Chondrocyte (in vitro differentiated cells): ENCODE results near the gene LGI4. TPM values are rescaled to one million over a fixed set of nuclear protein-coding genes. Genes with fewer than 3 reads are reported as not detected.

Source experiments
- DNase-seq: peaks from one replicate; pipeline ENCODE4 v3.0.0; 2021; ENCODE audit warnings: mixed read lengths, low spot score
- H3K27ac Mint-ChIP-seq: one replicate; pipeline ENCODE4 v1.8.0; 2021; ENCODE audit warnings: mild to moderate bottlenecking, moderate library complexity, mixed read lengths; ENCODE audit not compliant: unreplicated experiment
- H3K27me3 Mint-ChIP-seq: 2 replicates; pipeline ENCODE4 v1.8.0; 2021; ENCODE audit warnings: low read depth, mixed read lengths
- H3K36me3 Mint-ChIP-seq: 2 replicates; pipeline ENCODE4 v1.8.0; 2021; ENCODE audit warnings: low read depth, mixed read lengths
- H3K4me1 Mint-ChIP-seq: 2 replicates; pipeline ENCODE4 v1.8.0; 2021; ENCODE audit warnings: low read depth, mild to moderate bottlenecking, mixed read lengths
- H3K4me3 Mint-ChIP-seq: one replicate; pipeline ENCODE4 v1.8.0; 2021; ENCODE audit warnings: mild to moderate bottlenecking, moderate library complexity, mixed read lengths; ENCODE audit not compliant: unreplicated experiment
- H3K9me3 Mint-ChIP-seq: 2 replicates; pipeline ENCODE4 v1.8.0; 2021; ENCODE audit warnings: low read depth, mixed read lengths
- total RNA-seq: library from RNA; stranded (reverse); gene quantifications from 3 replicates; pipeline ENCODE4 v1.2.1, GENCODE V29; 2021
- TF ChIP-seq, protein P1 (sequence below): fragments of 200-600 bp; sonication (generic); IDR thresholded peaks from 2 replicates; pipeline ENCODE4 v1.5.0; 2021; ENCODE audit warnings: antibody characterized with exemption, mild to moderate bottlenecking, moderate library complexity

The LGI4 gene
- total RNA-seq, 1 donor from 2014 or later: 1.3 TPM

GRCh38 chr19:35083691-35084508, 51.0 kb downstream of the LGI4 start:
- Mint-ChIP-seq H3K27ac (no peak overlapping the region), H3K36me3 (no peaks in the 10 kb centered on the region), H3K27me3 (peaks cover 2% of the 10 kb centered on the region), H3K4me1 (peaks cover 8% of the 10 kb centered on the region), H3K4me3 (no peak overlapping the region), H3K9me3 (no peaks in the 10 kb centered on the region)
- TF ChIP-seq, protein P1, sequence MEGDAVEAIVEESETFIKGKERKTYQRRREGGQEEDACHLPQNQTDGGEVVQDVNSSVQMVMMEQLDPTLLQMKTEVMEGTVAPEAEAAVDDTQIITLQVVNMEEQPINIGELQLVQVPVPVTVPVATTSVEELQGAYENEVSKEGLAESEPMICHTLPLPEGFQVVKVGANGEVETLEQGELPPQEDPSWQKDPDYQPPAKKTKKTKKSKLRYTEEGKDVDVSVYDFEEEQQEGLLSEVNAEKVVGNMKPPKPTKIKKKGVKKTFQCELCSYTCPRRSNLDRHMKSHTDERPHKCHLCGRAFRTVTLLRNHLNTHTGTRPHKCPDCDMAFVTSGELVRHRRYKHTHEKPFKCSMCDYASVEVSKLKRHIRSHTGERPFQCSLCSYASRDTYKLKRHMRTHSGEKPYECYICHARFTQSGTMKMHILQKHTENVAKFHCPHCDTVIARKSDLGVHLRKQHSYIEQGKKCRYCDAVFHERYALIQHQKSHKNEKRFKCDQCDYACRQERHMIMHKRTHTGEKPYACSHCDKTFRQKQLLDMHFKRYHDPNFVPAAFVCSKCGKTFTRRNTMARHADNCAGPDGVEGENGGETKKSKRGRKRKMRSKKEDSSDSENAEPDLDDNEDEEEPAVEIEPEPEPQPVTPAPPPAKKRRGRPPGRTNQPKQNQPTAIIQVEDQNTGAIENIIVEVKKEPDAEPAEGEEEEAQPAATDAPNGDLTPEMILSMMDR: no peak
- no peak for DNase-seq

- Mint-ChIP-seq H3K27me3 (peaks cover 12% of the 10 kb centered on the region), H3K4me1 (no peaks in the 10 kb centered on the region), H3K36me3 (no peaks in the 10 kb centered on the region), H3K27ac (no peak overlapping the region), H3K4me3 (no peak overlapping the region), H3K9me3 (no peaks in the 10 kb centered on the region)
- no peak for DNase-seq
- TF ChIP-seq, protein P1: no peak
These were observed 53.7 kb downstream of the LGI4 start for GRCh38 chr19:35081201-35081600.

DNA sequence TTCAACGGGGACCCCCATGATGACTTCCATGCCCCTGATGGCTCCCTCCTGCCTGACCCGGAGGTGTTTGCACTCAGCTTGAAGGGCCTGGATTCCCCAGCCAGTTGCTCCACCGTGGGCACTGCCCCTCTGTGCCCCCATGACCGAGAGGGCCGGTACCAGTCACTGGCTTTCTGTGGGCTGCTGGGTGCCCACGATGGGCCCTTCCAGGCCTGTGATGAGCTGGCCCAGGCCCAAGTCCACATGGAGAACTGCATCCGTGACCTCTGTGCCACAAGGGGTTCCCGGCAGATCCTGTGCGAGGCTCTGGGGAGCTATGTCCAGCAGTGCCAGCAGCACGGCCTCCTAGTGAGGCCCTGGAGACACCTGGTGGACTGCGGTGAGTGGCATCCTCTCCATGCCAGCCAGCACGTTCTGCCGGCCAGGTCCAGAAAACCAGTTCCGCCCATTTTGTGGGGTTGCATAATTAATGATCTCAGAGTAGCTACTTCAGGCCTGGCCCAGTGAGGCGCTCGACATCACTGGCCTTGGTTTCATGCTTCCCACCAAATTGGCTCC, 54.2 kb downstream of the LGI4 start:
- H3K27ac Mint-ChIP-seq: no peak overlapping the region
- TF ChIP-seq, protein P1: no peak
- H3K36me3 Mint-ChIP-seq: no peaks in the 10 kb centered on the region
- H3K9me3 Mint-ChIP-seq: no peaks in the 10 kb centered on the region
- no peak overlapping the region for H3K4me3 Mint-ChIP-seq
- no peaks in the 10 kb centered on the region for H3K4me1 Mint-ChIP-seq
- DNase-seq: no peak
- peaks cover 12% of the 10 kb centered on the region for H3K27me3 Mint-ChIP-seq

DNA sequence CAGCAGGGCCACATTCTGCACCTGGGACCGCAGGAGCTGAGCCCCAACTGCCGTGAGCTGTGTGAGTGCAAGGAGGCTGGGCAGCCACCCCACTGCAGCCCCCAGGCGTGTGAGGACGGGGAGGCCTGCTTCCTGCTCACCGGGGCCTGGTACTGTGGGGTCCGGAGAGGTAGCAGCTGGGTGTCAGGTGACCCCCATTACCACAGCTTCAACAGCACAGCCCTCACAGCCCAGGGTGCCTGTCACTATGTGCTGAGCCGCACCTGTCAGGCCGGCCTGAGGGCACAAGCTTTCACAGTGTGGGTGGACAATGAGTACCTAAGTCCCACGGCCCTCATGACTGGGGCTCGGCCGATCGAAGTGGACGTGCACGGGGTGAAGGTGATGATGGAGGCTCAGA, 55.0 kb downstream of the LGI4 start:
- no peaks in the 10 kb centered on the region for H3K9me3 Mint-ChIP-seq
- H3K27ac Mint-ChIP-seq: no peak overlapping the region
- peaks cover 16% of the 10 kb centered on the region for H3K27me3 Mint-ChIP-seq
- no peaks in the 10 kb centered on the region for H3K4me1 Mint-ChIP-seq
- TF ChIP-seq, protein P1: no peak
- no peak overlapping the region for H3K4me3 Mint-ChIP-seq
- DNase-seq: no peak
- H3K36me3 Mint-ChIP-seq: no peaks in the 10 kb centered on the region

DNA sequence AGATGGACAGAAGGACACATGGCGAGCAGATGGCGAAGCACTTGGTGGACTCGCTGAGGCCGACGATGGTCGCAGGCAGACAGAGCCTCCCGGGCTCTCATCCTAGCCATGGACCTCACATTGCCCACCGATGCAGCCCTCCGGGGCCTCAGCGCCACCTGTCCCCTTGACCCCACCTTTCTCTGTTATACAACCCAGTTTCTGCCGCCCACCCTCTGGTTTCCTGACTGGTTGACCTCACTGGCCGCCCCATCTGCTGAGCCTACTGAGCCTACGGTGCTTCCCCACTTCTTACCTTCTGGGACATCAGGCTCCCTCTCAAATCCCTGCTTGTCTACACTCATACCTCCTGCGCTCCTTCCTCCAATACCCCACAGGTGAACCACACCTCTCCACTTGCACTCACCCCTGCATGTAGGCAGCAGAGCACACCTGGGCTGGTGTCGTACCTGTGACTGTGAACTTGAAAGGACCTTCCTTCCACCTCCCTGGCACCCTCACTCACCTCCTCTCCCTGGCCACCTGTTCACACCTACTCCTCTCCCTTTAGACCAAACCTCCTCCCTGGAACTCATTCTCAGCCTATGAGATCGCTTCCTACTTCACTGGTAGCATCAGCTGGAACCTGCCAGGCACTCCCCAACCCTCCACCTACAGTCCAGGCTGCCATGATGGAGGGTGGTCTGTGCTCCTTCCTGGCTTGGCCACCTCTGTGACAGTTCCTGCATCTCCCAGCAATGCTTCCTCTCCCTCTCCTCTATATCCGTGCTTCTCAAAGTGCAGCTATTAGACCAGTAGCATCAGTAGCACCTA, 57.2 kb downstream of the LGI4 start:
- H3K27ac Mint-ChIP-seq: no peak overlapping the region
- no peak for DNase-seq
- H3K4me3 Mint-ChIP-seq: no peak overlapping the region

More for the DNA sequence above, 57.2 kb downstream of the LGI4 start:
- no peaks in the 10 kb centered on the region for H3K4me1 Mint-ChIP-seq
- no peaks in the 10 kb centered on the region for H3K9me3 Mint-ChIP-seq
- TF ChIP-seq, protein P1: no peak
- H3K27me3 Mint-ChIP-seq: peaks cover 16% of the 10 kb centered on the region
- H3K36me3 Mint-ChIP-seq: no peaks in the 10 kb centered on the region
